SK-N-SH (cell line): ENCODE measurements around the gene CAP2.
"Not testable (repeated sequence)": the region's sequence is repeated elsewhere in the genome, so short reads cannot be mapped to it uniquely, and the experiment has no call there.

Experiments
- ELF1 ChIP-seq: IDR thresholded peaks from 2 replicates; pipeline ENCODE4 v1.4.0; 2012
- EZH2phosphoT487 ChIP-seq: fragments of 200-600 bp; sonication (generic); IDR thresholded peaks from 2 replicates; pipeline ENCODE4 v1.6.1; 2017; ENCODE audit warnings: low read depth, mixed run types, mild to moderate bottlenecking, antibody characterized with exemption, moderate library complexity, borderline replicate concordance
- FOSL2 ChIP-seq: IDR thresholded peaks from 2 replicates; pipeline ENCODE4 v1.4.0; 2012; ENCODE audit warnings: low read depth, mild to moderate bottlenecking, moderate library complexity, borderline replicate concordance
- JUND ChIP-seq: IDR thresholded peaks from 2 replicates; pipeline ENCODE4 v1.4.0; 2012
- POLR2AphosphoS5 ChIP-seq: IDR thresholded peaks from 2 replicates; pipeline ENCODE4 v1.6.1; 2012; ENCODE audit warnings: low read depth, low read length
- RAD21 ChIP-seq: IDR thresholded peaks from 2 replicates; pipeline ENCODE4 v1.6.1; 2012; ENCODE audit warnings: mild to moderate bottlenecking, low read length
- SIN3A ChIP-seq: IDR thresholded peaks from 2 replicates; pipeline ENCODE4 v1.6.1; 2012; ENCODE audit warnings: low read depth, mild to moderate bottlenecking, low read length, moderate library complexity, borderline replicate concordance
- TAF1 ChIP-seq: IDR thresholded peaks from 2 replicates; pipeline ENCODE4 v1.6.1; 2012; ENCODE audit warnings: low read depth, mild to moderate bottlenecking, low read length, moderate library complexity, borderline replicate concordance
- TF ChIP-seq, protein P1 (sequence below): fragments of 200-600 bp; sonication (generic); IDR thresholded peaks from 2 replicates; pipeline ENCODE4 v1.6.1; 2017; ENCODE audit warnings: antibody characterized with exemption, mild to moderate bottlenecking, moderate library complexity
- TF ChIP-seq, protein P2 (sequence below): IDR thresholded peaks from 2 replicates; pipeline ENCODE4 v1.6.1; 2012; ENCODE audit warnings: mild to moderate bottlenecking, low read depth, low read length, moderate library complexity

DNA sequence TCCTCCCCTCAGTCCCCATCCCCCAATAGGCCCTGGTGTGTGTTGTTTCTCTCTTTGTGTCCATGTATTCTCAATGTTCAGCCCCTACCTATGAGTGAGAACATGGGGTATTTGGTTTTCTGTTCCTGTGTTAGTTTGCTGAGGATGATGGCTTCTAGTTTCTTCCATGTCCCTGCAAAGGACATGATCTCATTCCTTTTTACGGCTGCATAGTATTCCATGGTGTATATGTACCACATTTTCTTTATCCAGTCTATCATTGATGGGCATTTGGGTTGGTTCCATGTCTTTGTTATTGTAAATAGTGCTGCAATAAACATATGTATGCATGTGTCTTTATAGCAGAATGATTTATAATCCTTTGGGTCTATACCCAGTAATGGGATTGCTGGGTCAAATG, 21.0 kb downstream of the CAP2 start:
- TF ChIP-seq, protein P1, sequence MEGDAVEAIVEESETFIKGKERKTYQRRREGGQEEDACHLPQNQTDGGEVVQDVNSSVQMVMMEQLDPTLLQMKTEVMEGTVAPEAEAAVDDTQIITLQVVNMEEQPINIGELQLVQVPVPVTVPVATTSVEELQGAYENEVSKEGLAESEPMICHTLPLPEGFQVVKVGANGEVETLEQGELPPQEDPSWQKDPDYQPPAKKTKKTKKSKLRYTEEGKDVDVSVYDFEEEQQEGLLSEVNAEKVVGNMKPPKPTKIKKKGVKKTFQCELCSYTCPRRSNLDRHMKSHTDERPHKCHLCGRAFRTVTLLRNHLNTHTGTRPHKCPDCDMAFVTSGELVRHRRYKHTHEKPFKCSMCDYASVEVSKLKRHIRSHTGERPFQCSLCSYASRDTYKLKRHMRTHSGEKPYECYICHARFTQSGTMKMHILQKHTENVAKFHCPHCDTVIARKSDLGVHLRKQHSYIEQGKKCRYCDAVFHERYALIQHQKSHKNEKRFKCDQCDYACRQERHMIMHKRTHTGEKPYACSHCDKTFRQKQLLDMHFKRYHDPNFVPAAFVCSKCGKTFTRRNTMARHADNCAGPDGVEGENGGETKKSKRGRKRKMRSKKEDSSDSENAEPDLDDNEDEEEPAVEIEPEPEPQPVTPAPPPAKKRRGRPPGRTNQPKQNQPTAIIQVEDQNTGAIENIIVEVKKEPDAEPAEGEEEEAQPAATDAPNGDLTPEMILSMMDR, result not testable (repeated sequence)
- TF ChIP-seq, protein P2, sequence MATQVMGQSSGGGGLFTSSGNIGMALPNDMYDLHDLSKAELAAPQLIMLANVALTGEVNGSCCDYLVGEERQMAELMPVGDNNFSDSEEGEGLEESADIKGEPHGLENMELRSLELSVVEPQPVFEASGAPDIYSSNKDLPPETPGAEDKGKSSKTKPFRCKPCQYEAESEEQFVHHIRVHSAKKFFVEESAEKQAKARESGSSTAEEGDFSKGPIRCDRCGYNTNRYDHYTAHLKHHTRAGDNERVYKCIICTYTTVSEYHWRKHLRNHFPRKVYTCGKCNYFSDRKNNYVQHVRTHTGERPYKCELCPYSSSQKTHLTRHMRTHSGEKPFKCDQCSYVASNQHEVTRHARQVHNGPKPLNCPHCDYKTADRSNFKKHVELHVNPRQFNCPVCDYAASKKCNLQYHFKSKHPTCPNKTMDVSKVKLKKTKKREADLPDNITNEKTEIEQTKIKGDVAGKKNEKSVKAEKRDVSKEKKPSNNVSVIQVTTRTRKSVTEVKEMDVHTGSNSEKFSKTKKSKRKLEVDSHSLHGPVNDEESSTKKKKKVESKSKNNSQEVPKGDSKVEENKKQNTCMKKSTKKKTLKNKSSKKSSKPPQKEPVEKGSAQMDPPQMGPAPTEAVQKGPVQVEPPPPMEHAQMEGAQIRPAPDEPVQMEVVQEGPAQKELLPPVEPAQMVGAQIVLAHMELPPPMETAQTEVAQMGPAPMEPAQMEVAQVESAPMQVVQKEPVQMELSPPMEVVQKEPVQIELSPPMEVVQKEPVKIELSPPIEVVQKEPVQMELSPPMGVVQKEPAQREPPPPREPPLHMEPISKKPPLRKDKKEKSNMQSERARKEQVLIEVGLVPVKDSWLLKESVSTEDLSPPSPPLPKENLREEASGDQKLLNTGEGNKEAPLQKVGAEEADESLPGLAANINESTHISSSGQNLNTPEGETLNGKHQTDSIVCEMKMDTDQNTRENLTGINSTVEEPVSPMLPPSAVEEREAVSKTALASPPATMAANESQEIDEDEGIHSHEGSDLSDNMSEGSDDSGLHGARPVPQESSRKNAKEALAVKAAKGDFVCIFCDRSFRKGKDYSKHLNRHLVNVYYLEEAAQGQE, result not testable (repeated sequence)
- not testable (repeated sequence) for TF ChIP-seq SIN3A, ELF1, POLR2AphosphoS5, JUND, RAD21, EZH2phosphoT487, FOSL2, TAF1
